NCI-H748 (cell line): Measurements from ENCODE around the gene GALNT18.

ENCODE experiments used
- DNase-seq: peaks from one replicate; lab custom pipeline; 2025; ENCODE audit not compliant: unreplicated experiment; lab: John Stamatoyannopoulos, UW

Gene GALNT18

DNA sequence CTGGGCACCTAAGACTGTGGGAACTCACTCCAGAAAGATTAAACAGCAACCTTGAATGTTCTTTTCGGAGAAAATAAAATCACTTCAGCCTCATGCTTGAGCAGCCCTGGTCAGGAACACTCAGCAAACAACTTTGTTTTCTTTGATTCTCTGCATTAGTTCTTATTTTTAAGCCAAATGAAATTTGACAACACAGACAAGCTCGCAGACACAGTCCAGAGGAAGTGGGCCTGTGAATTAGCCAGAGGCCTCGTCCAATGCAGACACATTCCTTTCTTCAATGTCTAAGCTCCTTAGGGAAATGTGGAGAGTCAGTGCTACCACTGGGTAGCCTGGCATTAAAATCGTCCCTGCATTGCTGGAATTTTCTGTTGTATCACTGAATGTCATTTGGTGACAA is 205.9 kb downstream of the GALNT18 start:
- no peak for DNase-seq

DNA sequence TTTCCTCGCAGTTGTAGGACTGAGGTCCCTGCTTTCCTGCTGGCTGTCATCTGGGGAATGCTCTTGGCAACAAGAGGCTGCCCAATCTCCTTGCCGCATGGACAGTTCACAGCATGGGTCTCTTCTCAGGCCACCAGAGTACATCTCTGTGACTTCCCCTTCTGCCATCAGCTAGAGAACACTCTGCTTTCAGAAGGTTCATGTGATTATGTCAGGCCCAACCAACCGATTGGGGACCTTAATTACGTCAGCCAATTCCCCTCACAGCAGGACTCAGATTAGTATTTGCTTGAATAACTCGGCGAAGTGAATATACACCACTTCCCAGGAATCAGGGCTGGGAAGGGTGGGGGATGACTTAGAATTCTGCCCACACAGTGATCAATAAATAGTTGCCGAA is 206.8 kb downstream of the GALNT18 start:
- DNase-seq, result no peak

DNA sequence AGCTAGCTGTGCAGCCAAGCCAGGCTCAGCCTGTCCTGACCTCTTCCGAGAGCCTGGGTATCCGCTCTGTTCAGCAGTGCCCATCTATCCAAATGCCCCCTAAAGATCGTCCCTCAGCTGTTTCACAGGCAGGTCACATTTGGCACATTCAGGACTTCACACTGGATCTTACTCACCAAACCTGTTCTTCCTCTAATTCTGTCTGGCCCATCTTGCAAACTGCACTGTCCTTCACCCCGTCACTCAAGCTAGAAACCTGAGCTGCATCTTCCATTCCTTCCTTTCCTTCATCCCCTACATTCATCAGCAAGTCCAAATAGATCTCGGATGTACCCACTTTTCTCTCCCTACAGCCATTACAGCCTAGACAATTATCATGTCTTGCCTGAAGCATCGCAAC is 208.0 kb downstream of the GALNT18 start:
- no peak for DNase-seq

DNA sequence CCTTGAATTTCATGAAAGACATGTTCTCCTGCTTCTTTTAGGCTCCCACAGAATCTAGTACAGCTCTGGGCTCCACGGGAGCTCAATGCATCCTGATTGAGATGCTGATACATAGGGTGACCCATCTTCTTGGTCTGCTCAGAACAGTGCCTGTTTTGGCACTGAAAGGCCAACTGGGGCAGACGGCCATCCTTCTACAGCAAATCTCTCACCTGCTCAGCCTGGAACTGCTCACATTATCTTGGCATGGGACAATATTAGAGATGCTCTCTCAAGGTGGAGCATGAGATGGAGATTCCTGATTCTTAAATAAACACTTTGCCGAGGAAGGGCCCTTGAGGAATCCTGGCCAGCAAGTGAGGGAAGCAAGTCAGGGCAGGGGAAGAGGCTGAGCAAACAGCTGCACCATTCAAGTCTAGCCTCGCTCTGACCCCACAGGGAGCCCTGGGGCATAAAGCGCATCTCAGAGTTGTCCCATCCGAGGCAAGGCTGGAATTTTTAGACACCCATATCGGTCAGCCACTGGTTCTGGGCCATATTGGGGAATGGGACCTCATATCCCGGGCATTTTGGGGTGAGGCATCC is 210.3 kb downstream of the GALNT18 start:
- no peak for DNase-seq

DNA sequence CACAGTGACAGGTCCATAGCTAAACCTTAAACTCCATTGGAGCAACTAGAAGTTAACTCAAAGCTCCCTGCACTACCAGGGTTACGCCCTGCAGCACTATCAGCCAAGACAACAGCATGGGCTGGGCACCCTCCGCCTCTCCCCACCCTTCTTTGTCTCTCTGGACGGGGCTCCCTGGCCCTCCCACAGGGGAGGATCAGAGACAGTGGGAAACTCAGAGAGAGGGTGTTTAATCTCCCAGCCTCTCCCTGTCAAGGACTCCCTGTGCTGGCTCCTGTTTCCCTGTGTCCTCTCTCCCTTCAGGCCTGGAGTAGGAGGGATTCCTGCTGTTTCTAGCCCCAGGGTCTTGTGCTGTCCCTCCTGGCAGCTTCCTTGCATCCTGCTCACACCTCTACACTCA is 211.9 kb downstream of the GALNT18 start:
- peak; percentile 17 for DNase-seq

DNA sequence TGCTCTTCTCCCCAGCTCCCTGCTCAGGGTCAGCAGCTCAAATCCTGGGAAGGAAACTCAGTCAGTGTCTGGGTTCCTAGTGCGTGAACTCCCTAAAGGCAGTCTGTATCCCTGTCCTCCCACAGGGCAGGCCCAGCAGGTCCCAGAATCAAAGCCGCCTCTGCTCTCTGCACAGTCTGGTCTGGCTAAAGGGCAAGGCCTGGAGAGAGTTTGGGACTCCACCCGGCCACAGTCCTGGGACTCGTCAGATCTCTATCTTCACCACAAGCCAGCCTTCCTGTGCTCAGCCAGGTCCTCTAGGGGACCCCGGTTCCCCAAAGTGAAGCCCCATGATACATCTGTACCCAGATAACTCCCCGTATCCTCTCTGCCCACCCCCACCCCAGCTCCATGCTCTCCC is 212.6 kb downstream of the GALNT18 start:
- no peak for DNase-seq

DNA sequence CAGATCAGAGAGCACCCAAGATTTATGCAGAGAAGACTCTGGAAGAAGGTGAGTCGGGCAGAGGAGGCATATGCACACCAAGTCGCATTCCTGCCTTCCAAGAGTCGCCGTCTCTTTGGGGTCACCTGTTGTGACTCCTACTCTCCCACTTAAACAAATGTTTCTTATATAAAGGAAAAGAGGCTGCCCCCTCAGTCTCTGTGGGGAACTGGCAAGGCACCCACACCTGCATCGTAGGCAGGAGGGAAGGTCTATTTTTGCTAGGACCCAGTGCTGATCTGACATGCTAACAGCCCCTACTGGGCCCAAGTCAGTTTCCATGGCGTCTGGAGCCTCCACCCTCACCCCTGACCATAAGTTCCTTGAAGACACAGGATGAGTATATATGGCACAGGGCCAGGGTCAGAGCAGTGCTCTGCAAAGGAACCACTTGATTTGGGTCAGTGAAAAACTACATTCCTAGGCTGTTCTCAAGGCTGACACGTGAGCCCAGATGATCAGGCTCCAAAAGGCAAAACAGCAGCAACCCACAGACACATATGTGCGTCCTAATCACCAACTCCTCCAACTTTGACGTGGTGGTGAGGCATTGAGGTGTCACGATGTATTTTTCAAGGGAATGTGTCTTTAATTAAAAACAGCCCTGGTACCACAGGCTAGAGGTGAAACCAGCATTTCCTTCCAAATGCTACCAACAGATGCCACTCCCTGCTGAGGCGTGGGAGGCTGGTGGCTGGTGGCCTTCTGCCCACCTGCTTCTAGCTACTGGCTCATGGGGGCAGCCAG is 213.2 kb downstream of the GALNT18 start:
- DNase-seq, result no peak

DNA sequence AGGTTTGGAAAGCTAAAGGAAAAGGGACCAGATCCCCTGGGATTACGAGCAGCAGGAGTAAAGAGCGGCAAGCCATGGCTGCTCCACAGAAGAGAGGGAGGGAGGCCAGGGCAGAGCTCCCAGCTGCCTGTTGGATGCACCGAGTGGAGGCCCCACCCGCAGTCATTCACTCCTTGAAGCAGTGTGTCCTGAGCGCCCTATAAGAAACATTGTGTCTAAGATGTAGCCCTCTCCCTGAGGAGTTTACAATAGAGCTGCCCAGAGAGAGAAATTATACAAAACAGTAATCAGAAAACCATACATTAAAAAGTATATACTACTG is 214.1 kb downstream of the GALNT18 start:
- DNase-seq, result no peak

DNA sequence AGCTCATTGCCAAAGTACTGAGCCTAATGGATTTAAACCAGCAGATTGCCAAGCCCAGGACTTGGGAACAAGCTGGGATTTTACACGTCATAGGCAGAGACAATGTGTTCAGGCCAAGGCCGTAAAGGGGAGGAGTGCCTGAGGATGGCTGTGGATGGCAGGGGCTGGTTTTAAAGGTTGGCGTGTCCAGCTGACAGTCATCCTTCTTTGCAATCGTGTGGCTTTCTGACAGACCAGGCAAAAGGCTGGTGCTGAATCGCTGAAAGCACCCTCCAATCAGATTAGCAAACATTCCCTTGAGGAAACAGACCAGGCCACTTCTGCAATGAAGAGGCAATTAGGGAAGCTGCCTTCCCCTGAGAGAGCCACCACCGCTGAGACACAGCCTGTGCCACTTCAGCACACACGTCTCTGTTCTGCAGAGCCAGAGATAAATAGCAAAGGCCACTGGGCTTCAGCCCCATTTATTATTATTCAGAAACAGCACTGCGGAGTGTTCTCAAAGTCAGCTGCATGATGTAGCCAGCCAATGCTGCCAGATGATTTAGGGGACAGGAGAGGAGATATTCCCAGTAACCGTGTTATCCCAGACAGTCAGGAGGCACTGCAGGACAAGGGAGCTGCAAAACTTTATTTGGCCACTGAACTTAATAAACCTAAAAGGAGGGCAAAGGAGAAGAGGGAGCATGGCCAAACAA is 214.6 kb downstream of the GALNT18 start:
- peak; percentile 50 for DNase-seq

DNA sequence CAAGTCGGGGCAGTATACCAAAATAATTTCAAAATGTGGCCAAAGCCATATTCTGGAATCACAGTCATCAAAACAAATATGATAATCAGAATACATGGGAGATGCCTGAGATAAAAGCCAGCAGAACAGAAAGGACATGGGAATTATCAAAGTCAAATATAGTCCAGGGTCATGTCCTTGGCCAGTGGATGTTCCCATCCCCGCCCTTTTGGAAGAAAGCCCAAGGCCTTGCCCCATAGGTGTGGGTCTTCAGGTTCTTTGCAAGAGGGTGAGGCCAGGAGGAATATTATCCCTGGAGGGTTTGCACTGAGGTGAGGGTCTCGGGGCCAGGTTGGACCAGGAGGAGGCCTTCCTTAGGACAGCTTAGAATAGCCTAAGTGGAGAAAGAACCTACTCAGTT is 215.2 kb downstream of the GALNT18 start:
- DNase-seq, result no peak

DNA sequence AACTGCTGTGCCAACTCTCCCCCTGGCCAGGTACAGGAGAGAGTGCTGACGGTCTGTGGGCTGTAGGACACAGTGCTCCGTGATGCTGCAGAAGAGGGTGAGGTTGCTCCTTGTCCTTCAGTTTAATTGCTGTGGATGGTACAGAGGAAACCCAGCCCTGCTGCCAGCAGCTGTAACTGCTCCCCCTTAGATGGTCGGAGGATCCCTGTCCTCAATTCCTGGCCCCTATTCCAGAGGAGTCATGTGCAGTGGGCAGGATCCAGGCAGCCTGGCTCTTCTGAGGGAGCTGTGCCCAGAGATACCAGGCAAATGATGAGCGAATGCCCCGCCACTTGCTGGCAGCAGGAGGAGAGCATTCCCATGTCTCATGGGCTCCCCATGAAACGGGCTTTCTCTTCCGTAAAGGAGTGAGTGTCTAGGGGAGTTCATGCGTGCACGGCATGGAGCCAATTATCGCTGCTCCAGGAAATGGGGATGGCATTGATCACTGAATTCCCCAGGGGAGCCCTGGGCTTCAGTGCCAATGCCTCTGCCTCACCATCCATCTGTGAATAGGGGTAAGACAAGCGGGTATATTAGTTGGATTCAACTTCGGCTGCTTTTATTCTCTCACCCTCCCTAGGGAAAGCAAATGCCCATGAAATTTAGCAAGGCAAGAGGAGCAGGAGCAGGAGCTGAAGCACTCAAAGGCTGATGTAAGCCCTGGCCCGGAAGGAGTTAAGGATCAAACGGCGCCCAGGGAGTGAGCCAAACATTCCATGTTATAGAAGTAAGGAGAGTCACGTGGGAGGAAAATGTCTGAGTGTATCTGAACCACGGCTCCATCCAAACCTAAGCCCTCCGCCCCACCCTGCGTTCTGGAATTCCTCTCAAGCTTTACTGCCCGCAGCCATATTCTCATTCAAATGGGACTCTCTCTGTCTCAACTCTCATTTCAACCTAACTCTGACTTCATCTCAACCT is 217.8 kb downstream of the GALNT18 start:
- no peak for DNase-seq

DNA sequence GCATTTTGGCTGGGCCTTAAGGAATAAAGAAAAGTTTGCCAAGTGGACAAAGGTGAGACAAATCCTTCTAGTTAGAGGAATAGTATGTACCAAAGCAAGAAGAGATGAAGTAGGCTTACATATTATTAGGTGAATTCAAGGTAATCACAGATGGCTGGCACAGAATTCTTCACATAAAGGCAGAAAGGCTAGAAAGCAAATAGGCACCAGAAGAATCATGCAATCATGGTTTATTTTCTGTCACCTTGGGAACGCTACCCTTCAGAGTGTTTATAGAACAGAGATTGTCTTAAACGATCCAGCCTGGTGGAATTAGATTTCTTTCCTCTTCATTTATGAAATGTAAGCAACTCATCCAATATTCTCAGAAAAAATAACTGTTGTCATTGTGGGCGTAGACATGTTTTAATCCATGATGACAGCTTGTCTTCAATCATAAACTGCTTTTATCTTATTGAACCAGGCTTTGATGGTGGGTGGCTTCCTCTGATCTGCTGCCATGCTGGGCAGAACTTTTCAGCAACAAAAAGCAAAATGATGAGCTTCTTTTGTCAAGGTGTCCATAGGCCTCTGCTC is 219.8 kb downstream of the GALNT18 start:
- DNase-seq, result no peak

DNA sequence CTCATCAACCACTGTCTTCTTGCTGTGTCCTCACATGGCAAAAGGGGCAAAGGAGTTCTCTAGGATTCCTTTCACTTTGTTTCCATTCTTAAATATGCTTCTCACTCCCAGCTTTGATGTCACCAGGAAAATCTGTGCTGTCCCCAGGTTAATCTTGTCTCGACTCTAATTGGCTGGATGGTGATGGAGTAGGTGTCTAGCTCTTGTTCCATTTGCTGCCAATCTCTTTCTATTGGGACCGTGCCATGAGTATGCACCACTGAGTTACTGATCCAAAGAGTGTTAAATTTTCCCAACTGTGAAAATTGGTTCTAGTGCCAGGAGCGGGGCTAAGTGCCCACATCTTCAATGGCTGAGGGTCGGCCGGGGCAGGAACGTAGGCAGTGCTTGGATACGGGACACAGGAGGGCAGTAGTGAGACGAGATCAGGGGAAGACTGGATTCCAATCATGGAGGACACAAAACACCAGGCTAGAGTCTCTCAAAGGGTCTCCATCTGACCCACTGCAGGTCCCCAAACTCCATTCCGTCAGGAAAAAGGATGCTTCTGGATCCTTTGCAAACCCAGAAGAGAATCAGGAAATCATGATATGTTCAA is 221.1 kb downstream of the GALNT18 start:
- peak; percentile 25 for DNase-seq

DNA sequence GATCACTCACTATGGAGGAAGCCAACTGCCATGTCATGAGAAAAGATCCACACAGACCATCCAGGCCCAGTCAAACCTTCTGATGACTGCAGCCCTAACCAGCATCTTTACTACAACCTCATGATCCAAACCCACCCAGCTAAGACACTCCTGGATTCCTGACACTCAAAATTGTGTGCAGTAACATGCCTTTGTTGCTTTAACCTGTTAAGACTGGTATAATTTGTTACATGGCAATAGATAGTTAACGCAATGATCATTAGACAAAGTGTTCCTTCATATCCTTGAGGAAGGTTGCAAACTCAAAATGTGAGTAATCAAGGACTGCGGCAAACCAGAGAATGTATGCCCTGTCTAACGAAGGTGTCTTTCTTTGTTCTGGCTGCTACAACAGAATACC is 221.7 kb downstream of the GALNT18 start:
- no peak for DNase-seq

DNA sequence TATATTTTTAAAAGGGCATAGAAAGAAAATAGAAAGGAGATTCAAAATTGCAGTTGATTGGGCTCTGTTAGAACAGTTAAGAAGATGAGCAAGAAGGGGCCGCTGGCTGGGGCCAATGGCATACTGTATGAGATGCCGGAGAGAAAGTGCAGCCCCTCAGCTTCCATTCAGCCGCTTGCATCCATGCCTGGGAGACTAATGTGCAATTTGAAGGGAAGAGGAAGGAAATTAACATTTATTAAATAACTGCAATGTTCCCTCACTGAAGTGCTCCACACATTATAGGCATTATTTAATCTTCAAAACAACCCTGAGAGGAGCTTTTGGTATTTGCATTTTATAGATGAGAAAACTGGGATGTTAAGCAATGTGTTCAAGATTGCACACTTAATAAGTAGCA is 224.0 kb downstream of the GALNT18 start:
- no peak for DNase-seq

DNA sequence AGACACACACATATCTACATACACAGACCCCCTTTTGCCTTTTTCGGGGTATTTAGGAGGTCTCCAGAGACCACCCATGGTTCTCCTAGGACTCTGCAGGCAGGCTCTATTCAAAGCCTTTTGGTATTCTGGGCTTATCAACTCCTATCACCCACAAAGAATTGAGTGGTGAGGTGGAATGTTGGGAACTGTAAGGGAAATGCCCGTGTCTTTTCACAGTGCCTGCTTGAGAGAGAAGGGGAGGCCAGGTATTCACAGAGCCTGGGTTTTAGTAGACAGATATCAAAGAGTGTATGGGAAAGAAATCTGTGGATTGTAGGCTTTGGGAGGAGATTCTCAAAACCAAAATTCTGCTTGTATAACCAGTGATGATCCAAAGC is 224.8 kb downstream of the GALNT18 start:
- DNase-seq, result no peak

DNA sequence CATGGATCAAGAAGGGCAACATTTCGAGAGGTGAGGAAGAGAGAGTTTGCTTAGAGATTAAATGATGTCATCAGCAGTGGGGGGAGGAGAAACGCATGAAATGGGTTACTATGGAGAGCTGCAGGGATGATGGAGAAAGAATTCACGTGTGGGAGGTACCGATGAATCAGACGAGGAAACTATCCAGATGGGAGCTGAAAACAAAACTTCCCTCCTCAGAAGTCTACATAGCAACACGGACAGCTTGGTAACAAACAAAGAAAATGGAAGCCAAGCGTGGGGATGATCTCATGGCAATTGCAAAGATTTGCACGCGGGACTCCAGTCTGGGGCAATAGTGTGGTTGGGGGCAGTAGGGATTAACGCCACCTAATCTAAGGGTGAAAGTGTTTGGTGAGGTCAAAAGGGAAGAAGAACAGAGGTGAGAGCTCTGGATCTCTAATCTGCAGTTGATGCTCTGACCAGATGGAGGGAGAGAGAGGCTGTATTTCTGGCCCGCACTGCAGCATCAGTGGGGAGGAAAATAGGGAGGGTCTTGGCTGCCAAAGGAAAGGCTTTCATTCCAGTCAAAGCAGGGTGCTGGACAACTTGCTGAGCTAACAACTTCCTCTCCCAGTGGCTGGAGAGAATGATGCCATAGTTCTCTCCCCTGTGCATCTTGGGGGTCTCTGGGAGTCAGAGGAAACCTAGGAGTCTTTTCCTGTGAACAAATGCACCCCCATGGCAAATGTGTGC is 225.3 kb downstream of the GALNT18 start:
- no peak for DNase-seq

DNA sequence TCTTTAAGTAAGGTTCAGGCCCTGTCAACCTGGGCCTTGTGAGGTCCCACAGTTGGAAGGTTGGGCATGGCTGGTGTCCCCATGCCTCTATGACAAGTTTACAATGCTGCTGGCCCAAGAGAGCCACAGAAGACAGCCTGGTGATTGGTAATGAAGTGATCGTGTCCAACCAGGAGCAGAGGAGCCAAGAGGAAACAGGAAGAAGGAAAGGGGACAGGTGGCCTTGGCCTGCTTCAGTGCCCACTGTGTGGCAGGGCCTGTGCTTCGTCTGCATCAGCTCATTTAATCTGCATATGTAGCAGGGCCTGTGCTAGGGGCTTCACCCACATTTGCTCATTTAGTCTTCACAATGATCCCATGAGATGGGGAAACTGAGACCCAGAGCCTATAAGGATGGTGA is 226.7 kb downstream of the GALNT18 start:
- DNase-seq, result no peak

DNA sequence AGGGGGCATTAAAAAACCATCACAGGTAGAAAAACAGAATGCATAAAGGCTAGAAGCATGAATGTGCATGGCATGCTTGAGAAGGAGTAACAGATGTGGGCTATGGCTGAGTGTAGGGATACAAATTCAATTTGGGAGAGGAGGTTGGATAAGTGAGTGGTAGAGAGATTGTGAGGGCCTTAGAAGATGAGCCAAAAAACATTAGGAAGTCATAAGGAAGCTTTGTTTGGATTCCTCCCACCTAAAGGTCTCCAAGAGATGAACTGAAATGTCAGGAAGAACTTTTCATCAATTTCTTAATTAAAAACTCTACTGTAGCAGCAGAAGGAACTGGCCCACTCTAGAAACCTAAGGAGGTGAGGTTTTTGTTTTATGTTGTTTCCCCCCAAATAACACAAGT is 227.6 kb downstream of the GALNT18 start:
- no peak for DNase-seq
